ENCODE measurements around the gene MRPS27.

- TF ChIP-seq CTCF (IDR thresholded peaks at IDR 0.05), result no peak
- TF ChIP-seq EP300 (IDR thresholded peaks at IDR 0.05; ENCODE audit: low read depth), result no peak
- TF ChIP-seq POLR2A (IDR thresholded peaks at IDR 0.05), result no peak
Measured at GRCh38 chr5:72245546-72245945, 74.5 kb downstream of the MRPS27 start.

Data from transverse colon (tissue), 3 donors.